OCI-LY7 (cell line): ENCODE data around the gene CNOT6. TPM values are rescaled to one million over a fixed set of nuclear protein-coding genes. Genes with fewer than 3 reads are reported as not detected.

Experiments used
- BruUV-seq: library from RNA; stranded (reverse); fragments of 400-500 nt; replicated peaks from 2 replicates; lab custom pipeline; 2021; lab: Mats Ljungman, UMichigan
- CTCF ChIA-PET: fragments of 300-600 bp; sonication (Branson Sonifier 250); formaldehyde crosslinking; loops from one replicate; lab custom pipeline; 2022; ENCODE audit warnings: antibody characterized with exemption; ENCODE audit not compliant: unreplicated experiment; lab: Charles Lee
- POLR2A ChIA-PET: fragments of 300-600 bp; sonication (Branson Sonifier 250); formaldehyde crosslinking; loops from one replicate; lab custom pipeline; 2022; ENCODE audit warnings: antibody characterized with exemption; lab: Charles Lee
- DNase-seq: peaks from one replicate; pipeline ENCODE4 v3.0.0-alpha.2; 2015; ENCODE audit warnings: low spot score
- H2AFZ ChIP-seq: fragments of 200-600 bp; sonication (generic), shearing (Covaris generic); 2 replicates; pipeline ENCODE4 v1.6.1; 2014; ENCODE audit warnings: mild to moderate bottlenecking, antibody characterized with exemption, low read length, moderate library complexity
- H3K27ac ChIP-seq: fragments of 200-600 bp; sonication (generic); 2 replicates; pipeline ENCODE4 v1.5.1; 2014; ENCODE audit warnings: mixed run types, low read depth, mild to moderate bottlenecking, moderate library complexity, low read length, inconsistent platforms; ENCODE audit not compliant: poor library complexity, severe bottlenecking
- H3K36me3 ChIP-seq: fragments of 200-600 bp; sonication (generic); 2 replicates; pipeline ENCODE4 v1.6.1; 2014; ENCODE audit warnings: mild to moderate bottlenecking, antibody characterized with exemption, low read length, moderate library complexity, mixed read lengths; ENCODE audit not compliant: insufficient read depth
- H3K4me1 ChIP-seq: fragments of 200-600 bp; sonication (generic); 2 replicates; pipeline ENCODE4 v1.5.1; 2014; ENCODE audit warnings: mild to moderate bottlenecking, low read length; ENCODE audit not compliant: insufficient read depth, poor library complexity, severe bottlenecking
- H3K4me2 ChIP-seq: fragments of 200-600 bp; sonication (generic); 2 replicates; pipeline ENCODE4 v1.6.1; 2014; ENCODE audit warnings: mild to moderate bottlenecking, low read length
- H3K4me3 ChIP-seq: fragments of 200-600 bp; sonication (generic); 2 replicates; pipeline ENCODE4 v1.5.1; 2014; ENCODE audit warnings: mild to moderate bottlenecking, low read depth, low read length; ENCODE audit not compliant: poor library complexity, severe bottlenecking
- H3K79me2 ChIP-seq: fragments of 200-600 bp; sonication (generic); 2 replicates; pipeline ENCODE4 v1.6.1; 2016; ENCODE audit warnings: low read depth, mild to moderate bottlenecking, low read length, moderate library complexity, mixed read lengths; ENCODE audit not compliant: insufficient read depth
- H3K9me2 ChIP-seq: fragments of 200-600 bp; sonication (generic); 2 replicates; pipeline ENCODE4 v1.6.1; 2016; ENCODE audit warnings: mild to moderate bottlenecking, low read length, mixed read lengths; ENCODE audit not compliant: insufficient read depth
- H3K9me3 ChIP-seq: fragments of 200-600 bp; sonication (generic); 2 replicates; pipeline ENCODE4 v1.6.1; 2014; ENCODE audit warnings: mild to moderate bottlenecking, mixed run types, low read length, mixed read lengths
- H4K20me1 ChIP-seq: fragments of 200-600 bp; sonication (generic); 2 replicates; pipeline ENCODE4 v1.6.1; 2014; ENCODE audit warnings: mild to moderate bottlenecking, antibody characterized with exemption, low read length, moderate library complexity, mixed read lengths; ENCODE audit not compliant: insufficient read depth
- CTCF ChIP-seq: fragments of 200-600 bp; sonication (generic); conservative IDR thresholded peaks from 2 replicates; pipeline ENCODE4 v1.5.1; 2014; ENCODE audit warnings: mild to moderate bottlenecking, antibody characterized with exemption, low read length, moderate library complexity, mixed read lengths
- EZH2phosphoT487 ChIP-seq: fragments of 200-600 bp; sonication (generic); IDR thresholded peaks from 2 replicates; pipeline ENCODE4 v1.6.1; 2018; ENCODE audit warnings: low read depth, borderline replicate concordance, mild to moderate bottlenecking, mixed run types, antibody characterized with exemption, low read length, moderate library complexity, mixed read lengths
- intact Hi-C: fragments of 100-400 bp; cut with micrococcal nuclease; formaldehyde crosslinking; loops from one replicate; pipeline ENCODE4 v1.10.0; 2022; ENCODE audit not compliant: unreplicated experiment
- total RNA-seq, 2 experiments: library from RNA; depleted of rRNA in 1 of 2; stranded (reverse); fragments of >200 nt in 1 of 2; shearing (Covaris generic) in 1 of 2; gene quantifications; 2 replicates each; pipeline ENCODE4 v1.2.3, GENCODE V29; 2014 to 2022

CNOT6 gene
- total RNA-seq, 2 experiments from 2014 or later, result 9.4 to 30.1 TPM

- Histone ChIP-seq H3K4me2 (no peak overlapping the region), H3K36me3 (no peaks in the 10 kb centered on the region), H3K4me3 (no peak overlapping the region), H3K4me1 (no peaks in the 10 kb centered on the region), H2AFZ (no peak overlapping the region), H4K20me1 (no peaks in the 10 kb centered on the region), H3K79me2 (no peaks in the 10 kb centered on the region), H3K9me3 (no peaks in the 10 kb centered on the region), H3K27ac (no peak overlapping the region), H3K9me2 (no peaks in the 10 kb centered on the region)
- BruUV-seq, result no TSS peak
- ChIA-PET POLR2A (no interaction called here), CTCF (no interaction called here)
- TF ChIP-seq EZH2phosphoT487, result no peak
- TF ChIP-seq CTCF, result no peak
- DNase-seq, result no peak
- intact Hi-C loops, result no loop called here
These were observed 117.1 kb downstream of the CNOT6 start for GRCh38 chr5:180611140-180611850.

GRCh38 chr5:180612683-180613082, 118.5 kb downstream of the CNOT6 start:
- Histone ChIP-seq H3K9me3 (no peaks in the 10 kb centered on the region), H4K20me1 (no peaks in the 10 kb centered on the region), H3K79me2 (no peaks in the 10 kb centered on the region), H2AFZ (no peak overlapping the region), H3K36me3 (no peaks in the 10 kb centered on the region), H3K9me2 (no peaks in the 10 kb centered on the region), H3K4me2 (no peak overlapping the region), H3K4me3 (no peak overlapping the region), H3K4me1 (no peaks in the 10 kb centered on the region), H3K27ac (no peak overlapping the region)
- CTCF ChIA-PET, result no interaction called here
- BruUV-seq, result no TSS peak
- no peak for TF ChIP-seq CTCF
- no peak for TF ChIP-seq EZH2phosphoT487
- DNase-seq, result no peak
- POLR2A ChIA-PET, result no interaction called here
- intact Hi-C loops, result no loop called here

- no peak overlapping the region for H3K27ac ChIP-seq
- H3K79me2 ChIP-seq, result no peaks in the 10 kb centered on the region
- DNase-seq, result no peak
- intact Hi-C loops, result no loop called here
- TF ChIP-seq EZH2phosphoT487 (no peak), CTCF (no peak)
- H3K36me3 ChIP-seq, result no peaks in the 10 kb centered on the region
- H3K4me1 ChIP-seq, result no peaks in the 10 kb centered on the region
- H4K20me1 ChIP-seq, result no peaks in the 10 kb centered on the region
- BruUV-seq, result no TSS peak
- ChIA-PET POLR2A (no interaction called here), CTCF (no interaction called here)
- no peak overlapping the region for H3K4me3 ChIP-seq
- no peak overlapping the region for H2AFZ ChIP-seq
- no peak overlapping the region for H3K4me2 ChIP-seq
- H3K9me2 ChIP-seq, result no peaks in the 10 kb centered on the region
- no peaks in the 10 kb centered on the region for H3K9me3 ChIP-seq
These were observed 119.1 kb downstream of the CNOT6 start for GRCh38 chr5:180613188-180613813.
